ENCODE measurements around the gene MYG1.
A peak's percentile ranks its signal among the peaks of the same experiment; 100 is the strongest.
"Not testable (repeated sequence)": the region's sequence is repeated elsewhere in the genome, so short reads cannot be mapped to it uniquely, and the experiment has no call there.

Gene MYG1

DNA sequence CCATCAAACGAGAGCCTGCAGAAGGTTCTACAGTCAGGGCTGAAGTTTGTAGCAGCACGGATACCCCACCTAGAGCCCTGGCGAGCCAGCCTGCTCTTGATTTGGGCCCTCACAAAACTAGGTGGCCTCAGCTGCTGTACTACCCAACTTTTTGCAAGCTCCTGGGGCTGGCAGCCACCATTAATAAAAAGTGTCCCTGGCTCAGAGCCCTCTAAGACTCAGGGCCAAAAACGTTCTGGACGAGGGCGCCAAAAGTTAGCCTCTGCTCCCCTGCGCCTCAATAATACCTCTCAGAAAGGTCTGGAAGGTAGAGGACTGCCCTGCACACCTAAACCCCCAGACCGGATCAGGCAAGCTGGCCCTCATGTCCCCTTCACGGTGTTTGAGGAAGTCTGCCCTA lies 13.0 kb upstream of the MYG1 start:
- H3K9ac ChIP-seq (ENCODE audit: low read depth in 1 of 2, low read length in 2 of 2) = no peak overlapping the region
- peaks cover 2 to 10% of the 10 kb centered on the region in 2 donors for H3K36me3 ChIP-seq (ENCODE audit: control insufficient read depth in 2 of 2, insufficient read depth in 2 of 2, low read length in 2 of 2)
- no peaks in the 10 kb centered on the region for H3K27me3 ChIP-seq (ENCODE audit: control insufficient read depth in 2 of 2, insufficient read depth in 2 of 2, low read length in 2 of 2)
- H3K4me3 ChIP-seq (ENCODE audit: low read length in 2 of 2) = no peak overlapping the region
- H3K27ac ChIP-seq (ENCODE audit: low read depth in 2 of 2, low read length in 2 of 2) = no peak overlapping the region
- no peaks in the 10 kb centered on the region for H3K4me1 ChIP-seq (ENCODE audit: control insufficient read depth in 2 of 2, insufficient read depth in 2 of 2, low read length in 2 of 2)
- no peaks in the 10 kb centered on the region for H3K9me3 ChIP-seq (ENCODE audit: control insufficient read depth in 2 of 2, low read length in 2 of 2)

DNA sequence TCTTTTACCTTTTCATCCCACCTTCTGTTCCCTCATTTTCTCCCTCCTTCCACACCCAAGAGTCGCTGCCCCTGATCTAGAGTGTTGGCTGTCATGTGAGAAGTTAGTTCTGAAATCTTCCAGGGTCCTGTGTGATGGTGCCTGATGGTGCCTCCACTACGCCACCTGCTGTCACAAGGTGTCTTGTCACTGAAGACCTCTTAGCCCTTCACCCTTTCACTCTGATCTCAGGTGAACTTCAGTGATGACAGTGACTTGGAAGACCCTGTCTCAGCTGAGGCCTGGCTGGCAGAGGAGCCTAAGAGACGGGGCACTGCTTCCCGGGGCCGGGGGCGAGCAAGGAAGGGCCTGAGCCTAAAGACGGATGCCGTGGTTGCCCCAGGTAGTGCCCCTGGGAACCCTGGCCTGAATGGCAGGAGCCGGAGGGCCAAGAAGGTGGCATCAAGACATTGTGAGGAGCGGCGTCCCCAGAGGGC lies 11.7 kb upstream of the MYG1 start:
- Histone ChIP-seq H3K9ac (ENCODE audit: low read depth in 1 of 2, low read length in 2 of 2) (no peak overlapping the region), H3K4me1 (ENCODE audit: control insufficient read depth in 2 of 2, insufficient read depth in 2 of 2, low read length in 2 of 2) (no peaks in the 10 kb centered on the region), H3K27ac (ENCODE audit: low read depth in 2 of 2, low read length in 2 of 2) (no peak overlapping the region), H3K4me3 (ENCODE audit: low read length in 2 of 2) (no peak overlapping the region), H3K27me3 (ENCODE audit: control insufficient read depth in 2 of 2, insufficient read depth in 2 of 2, low read length in 2 of 2) (no peaks in the 10 kb centered on the region), H3K36me3 (ENCODE audit: control insufficient read depth in 2 of 2, insufficient read depth in 2 of 2, low read length in 2 of 2) (peaks cover 0 to 5% of the 10 kb centered on the region in 2 donors), H3K9me3 (ENCODE audit: control insufficient read depth in 2 of 2, low read length in 2 of 2) (no peaks in the 10 kb centered on the region)

DNA sequence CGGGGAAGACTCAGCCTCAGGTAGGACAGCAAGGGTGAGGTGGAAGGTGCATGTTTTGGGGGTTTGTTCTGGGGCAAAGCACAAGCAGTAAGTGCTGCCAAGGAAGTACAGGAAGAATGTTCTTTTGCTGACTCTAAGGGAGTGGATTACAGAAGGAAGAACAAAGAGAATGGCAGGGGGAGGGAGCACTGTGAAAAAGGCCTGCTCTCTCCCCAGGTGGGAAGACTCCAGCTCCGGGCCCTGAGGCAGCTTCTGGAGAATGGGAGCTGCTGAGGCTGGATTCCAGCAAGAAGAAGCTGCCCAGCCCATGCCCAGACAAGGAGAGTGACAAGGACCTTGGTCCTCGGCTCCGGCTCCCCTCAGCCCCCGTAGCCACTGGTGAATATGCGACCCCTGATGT lies 11.2 kb upstream of the MYG1 start:
- Histone ChIP-seq H3K27me3 (ENCODE audit: control insufficient read depth in 2 of 2, insufficient read depth in 2 of 2, low read length in 2 of 2) (no peaks in the 10 kb centered on the region), H3K27ac (ENCODE audit: low read depth in 2 of 2, low read length in 2 of 2) (no peak overlapping the region), H3K9ac (ENCODE audit: low read depth in 1 of 2, low read length in 2 of 2) (no peak overlapping the region), H3K9me3 (ENCODE audit: control insufficient read depth in 2 of 2, low read length in 2 of 2) (no peaks in the 10 kb centered on the region), H3K36me3 (ENCODE audit: control insufficient read depth in 2 of 2, insufficient read depth in 2 of 2, low read length in 2 of 2) (peaks cover 0 to 5% of the 10 kb centered on the region in 2 donors), H3K4me3 (ENCODE audit: low read length in 2 of 2) (no peak overlapping the region), H3K4me1 (ENCODE audit: control insufficient read depth in 2 of 2, insufficient read depth in 2 of 2, low read length in 2 of 2) (no peaks in the 10 kb centered on the region)

DNA sequence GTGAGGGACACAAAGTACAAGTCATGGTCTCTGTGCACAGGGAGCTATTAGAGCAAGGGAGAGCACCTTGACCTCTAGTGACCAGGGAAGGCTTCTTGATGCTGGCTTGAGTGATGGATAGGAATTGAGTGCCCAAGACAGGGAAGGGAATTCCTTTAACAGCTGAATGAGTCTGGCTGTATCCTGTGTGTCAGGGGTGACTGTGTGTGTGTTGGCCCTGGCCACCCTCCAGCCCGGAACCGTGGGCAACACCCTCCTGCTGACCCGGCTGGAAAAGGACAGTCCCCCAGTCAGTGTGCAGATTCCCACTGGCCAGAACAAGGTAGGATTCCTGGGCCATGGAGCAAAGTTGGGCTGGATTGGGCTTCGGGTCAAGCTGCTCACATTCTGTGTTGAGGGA lies 9.6 kb upstream of the MYG1 start:
- Histone ChIP-seq H3K4me1 (ENCODE audit: control insufficient read depth in 2 of 2, insufficient read depth in 2 of 2, low read length in 2 of 2) (peaks cover 0 to 3% of the 10 kb centered on the region in 2 donors), H3K9ac (ENCODE audit: low read depth in 1 of 2, low read length in 2 of 2) (no peak overlapping the region)

DNA sequence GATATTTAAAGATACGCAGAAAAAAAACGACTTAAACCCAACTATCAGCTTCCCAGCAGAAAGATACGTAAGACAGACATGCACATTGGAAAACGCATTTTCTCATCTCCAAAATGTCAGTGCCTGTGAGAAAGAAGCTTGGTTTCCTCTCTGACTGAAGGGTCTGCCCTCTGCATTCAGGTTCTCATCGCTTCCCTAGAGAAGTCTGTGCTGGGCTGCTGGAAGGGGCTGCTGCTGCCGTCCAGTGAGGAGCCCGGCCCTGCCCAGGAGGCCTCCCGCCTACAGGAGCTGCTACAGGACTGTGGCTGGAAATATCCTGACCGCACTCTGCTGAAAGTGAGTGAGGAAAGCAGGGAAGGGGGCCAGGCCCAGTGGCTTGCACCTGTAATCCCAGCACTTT lies 8.8 kb upstream of the MYG1 start:
- Histone ChIP-seq H3K4me1 (ENCODE audit: control insufficient read depth in 2 of 2, insufficient read depth in 2 of 2, low read length in 2 of 2) (peaks cover 6 to 7% of the 10 kb centered on the region in 2 donors), H3K27me3 (ENCODE audit: control insufficient read depth in 2 of 2, insufficient read depth in 2 of 2, low read length in 2 of 2) (no peaks in the 10 kb centered on the region), H3K4me3 (ENCODE audit: low read length in 2 of 2) (no peak overlapping the region), H3K9me3 (ENCODE audit: control insufficient read depth in 2 of 2, low read length in 2 of 2) (no peaks in the 10 kb centered on the region), H3K36me3 (ENCODE audit: control insufficient read depth in 2 of 2, insufficient read depth in 2 of 2, low read length in 2 of 2) (peaks cover 0 to 2% of the 10 kb centered on the region in 2 donors), H3K27ac (ENCODE audit: low read depth in 2 of 2, low read length in 2 of 2) (no peak overlapping the region), H3K9ac (ENCODE audit: low read depth in 1 of 2, low read length in 2 of 2) (no peak overlapping the region)

More for the DNA sequence above, 9.6 kb upstream of the MYG1 start:
- H3K27ac ChIP-seq (ENCODE audit: low read depth in 2 of 2, low read length in 2 of 2) = no peak overlapping the region
- no peak overlapping the region for H3K4me3 ChIP-seq (ENCODE audit: low read length in 2 of 2)
- peaks cover 0 to 5% of the 10 kb centered on the region in 2 donors for H3K36me3 ChIP-seq (ENCODE audit: control insufficient read depth in 2 of 2, insufficient read depth in 2 of 2, low read length in 2 of 2)
- H3K9me3 ChIP-seq (ENCODE audit: control insufficient read depth in 2 of 2, low read length in 2 of 2) = no peaks in the 10 kb centered on the region
- no peaks in the 10 kb centered on the region for H3K27me3 ChIP-seq (ENCODE audit: control insufficient read depth in 2 of 2, insufficient read depth in 2 of 2, low read length in 2 of 2)

DNA sequence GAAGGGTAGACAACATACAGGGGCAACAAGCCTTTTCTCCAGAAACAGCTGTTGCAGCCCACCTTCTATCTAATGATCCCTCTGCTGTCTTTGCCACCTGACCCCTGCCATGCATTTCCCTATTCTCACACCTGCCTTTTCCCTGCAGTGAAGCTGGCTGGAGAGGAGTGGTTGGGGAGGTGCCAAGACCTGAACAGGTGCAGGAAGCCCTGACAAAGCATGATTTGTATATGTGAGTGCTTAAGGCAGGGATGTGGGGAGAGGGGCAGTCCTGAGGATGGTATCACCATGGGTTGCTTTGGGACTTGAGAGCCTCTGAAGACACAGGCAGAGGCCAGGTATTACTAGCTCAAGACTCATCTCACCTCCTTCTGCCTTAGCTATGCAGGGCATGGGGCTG lies 7.1 kb upstream of the MYG1 start:
- H3K4me1 ChIP-seq (ENCODE audit: control insufficient read depth in 2 of 2, insufficient read depth in 2 of 2, low read length in 2 of 2) = peaks cover 14 to 19% of the 10 kb centered on the region in 2 donors
- H3K27me3 ChIP-seq (ENCODE audit: control insufficient read depth in 2 of 2, insufficient read depth in 2 of 2, low read length in 2 of 2) = no peaks in the 10 kb centered on the region
- no peaks in the 10 kb centered on the region for H3K9me3 ChIP-seq (ENCODE audit: control insufficient read depth in 2 of 2, low read length in 2 of 2)
- H3K27ac ChIP-seq (ENCODE audit: low read depth in 2 of 2, low read length in 2 of 2) = no peak overlapping the region
- no peak overlapping the region for H3K4me3 ChIP-seq (ENCODE audit: low read length in 2 of 2)
- no peaks in the 10 kb centered on the region for H3K36me3 ChIP-seq (ENCODE audit: control insufficient read depth in 2 of 2, insufficient read depth in 2 of 2, low read length in 2 of 2)
- no peak overlapping the region for H3K9ac ChIP-seq (ENCODE audit: low read depth in 1 of 2, low read length in 2 of 2)

DNA sequence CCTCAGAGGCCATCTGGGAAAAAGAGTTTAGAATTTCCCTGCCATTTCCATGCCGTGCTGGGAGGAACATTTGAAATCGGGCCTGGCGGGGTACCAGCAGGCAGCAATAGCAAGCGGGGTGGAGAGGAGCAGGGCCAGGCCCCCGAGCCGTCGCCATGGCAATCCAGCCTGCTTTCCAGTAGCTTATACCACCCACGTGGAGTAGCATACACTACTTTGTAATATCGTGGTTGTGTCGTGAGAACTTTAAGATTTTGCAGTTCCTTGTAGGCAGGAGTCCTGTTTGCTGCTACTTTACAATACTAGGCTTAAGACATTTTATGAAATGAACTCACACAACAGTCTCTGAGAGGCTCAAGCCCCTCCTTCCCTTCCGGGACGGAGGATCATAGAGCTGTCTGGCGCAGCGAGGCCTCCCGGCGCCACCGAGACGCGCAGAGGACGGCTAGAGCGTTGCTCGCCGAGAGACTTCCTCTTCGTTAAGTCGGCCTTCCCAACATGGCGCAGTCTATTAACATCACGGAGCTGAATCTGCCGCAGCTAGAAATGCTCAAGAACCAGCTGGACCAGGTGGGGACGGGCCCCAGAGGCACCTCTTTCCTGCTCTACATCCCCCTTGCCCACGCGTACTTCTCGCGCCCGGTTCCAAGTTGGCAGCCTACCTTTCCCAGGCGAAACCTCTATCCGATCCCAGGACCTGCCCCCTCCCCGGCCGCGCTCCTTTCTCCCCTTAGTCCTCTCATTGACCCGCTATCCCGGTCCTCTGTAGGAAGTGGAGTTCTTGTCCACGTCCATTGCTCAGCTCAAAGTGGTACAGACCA lies 4.2 kb upstream of the MYG1 start, which contains the start of gene PFDN5:
Gene PFDN5, plus strand, starts transcription at position 473 of the 821 bp plus-strand sequence. Its CDS starts 26 bp downstream, at position 499.
- Histone ChIP-seq H3K9me3 (ENCODE audit: control insufficient read depth in 2 of 2, low read length in 2 of 2) (no peaks in the 10 kb centered on the region), H3K27ac (ENCODE audit: low read depth in 2 of 2, low read length in 2 of 2) (peak within 1 kb of the TSS; percentile 77 to 82), H3K4me3 (ENCODE audit: low read length in 2 of 2) (peak within 1 kb of the TSS; percentile 98 to 100), H3K4me1 (ENCODE audit: control insufficient read depth in 2 of 2, insufficient read depth in 2 of 2, low read length in 2 of 2) (peaks cover 16 to 31% of the 10 kb centered on the region in 2 donors), H3K27me3 (ENCODE audit: control insufficient read depth in 2 of 2, insufficient read depth in 2 of 2, low read length in 2 of 2) (no peaks in the 10 kb centered on the region), H3K36me3 (ENCODE audit: control insufficient read depth in 2 of 2, insufficient read depth in 2 of 2, low read length in 2 of 2) (peaks cover 5 to 10% of the 10 kb centered on the region in 2 donors), H3K9ac (ENCODE audit: low read depth in 1 of 2, low read length in 2 of 2) (peak within 1 kb of the TSS; percentile 99)

DNA sequence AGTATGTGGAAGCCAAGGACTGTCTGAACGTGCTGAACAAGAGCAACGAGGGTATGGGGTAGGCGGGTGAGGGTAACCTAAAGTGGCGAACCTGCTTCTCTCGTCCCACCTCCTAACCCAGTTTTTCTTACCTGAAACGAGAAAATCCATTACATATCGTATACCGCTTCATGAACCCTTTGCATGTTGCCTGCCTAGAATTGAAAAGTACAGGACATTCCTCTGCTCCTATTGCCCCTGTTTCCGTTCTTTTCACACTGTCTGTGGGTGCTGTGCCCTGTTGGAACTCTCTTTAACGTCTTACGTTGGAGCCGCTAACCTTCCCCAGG lies 3.6 kb upstream of the MYG1 start:
- Histone ChIP-seq H3K27ac (ENCODE audit: low read depth in 2 of 2, low read length in 2 of 2) (peak overlapping the region; percentile 77 to 82), H3K4me1 (ENCODE audit: control insufficient read depth in 2 of 2, insufficient read depth in 2 of 2, low read length in 2 of 2) (peaks cover 20 to 35% of the 10 kb centered on the region in 2 donors), H3K36me3 (ENCODE audit: control insufficient read depth in 2 of 2, insufficient read depth in 2 of 2, low read length in 2 of 2) (peaks cover 5 to 10% of the 10 kb centered on the region in 2 donors)

DNA sequence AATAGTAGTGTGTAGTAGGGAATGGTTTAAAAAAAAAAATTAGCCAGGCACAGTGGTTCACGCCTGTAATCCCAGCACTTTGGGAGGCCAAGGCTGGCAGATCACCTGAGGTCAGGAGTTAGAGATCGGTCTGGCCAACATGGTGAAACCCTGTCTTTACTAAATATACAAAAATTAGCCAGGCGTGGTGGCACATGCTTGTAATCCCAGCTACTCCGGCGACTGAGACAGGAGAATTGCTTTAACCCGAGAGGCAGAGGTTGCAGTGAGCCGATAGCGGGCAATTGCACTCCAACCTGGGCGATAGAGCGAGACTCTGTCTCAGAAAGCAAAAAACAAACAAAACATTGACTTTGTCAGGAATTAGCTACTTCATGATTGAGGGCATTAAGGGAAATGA lies 2.4 kb upstream of the MYG1 start:
- not testable (repeated sequence) for H3K4me3 ChIP-seq (ENCODE audit: low read length in 2 of 2); H3K27ac ChIP-seq (ENCODE audit: low read depth in 2 of 2, low read length in 2 of 2); H3K9me3 ChIP-seq (ENCODE audit: control insufficient read depth in 2 of 2, low read length in 2 of 2); H3K9ac ChIP-seq (ENCODE audit: low read depth in 1 of 2, low read length in 2 of 2); H3K27me3 ChIP-seq (ENCODE audit: control insufficient read depth in 2 of 2, insufficient read depth in 2 of 2, low read length in 2 of 2)
- Histone ChIP-seq H3K4me1 (ENCODE audit: control insufficient read depth in 2 of 2, insufficient read depth in 2 of 2, low read length in 2 of 2) (peaks cover 20 to 35% of the 10 kb centered on the region in 2 donors), H3K36me3 (ENCODE audit: control insufficient read depth in 2 of 2, insufficient read depth in 2 of 2, low read length in 2 of 2) (peaks cover 5 to 10% of the 10 kb centered on the region in 2 donors)

More for the DNA sequence above, 3.6 kb upstream of the MYG1 start:
- H3K9ac ChIP-seq (ENCODE audit: low read depth in 1 of 2, low read length in 2 of 2) = peak overlapping the region; percentile 99
- no peaks in the 10 kb centered on the region for H3K27me3 ChIP-seq (ENCODE audit: control insufficient read depth in 2 of 2, insufficient read depth in 2 of 2, low read length in 2 of 2)
- no peaks in the 10 kb centered on the region for H3K9me3 ChIP-seq (ENCODE audit: control insufficient read depth in 2 of 2, low read length in 2 of 2)
- H3K4me3 ChIP-seq (ENCODE audit: low read length in 2 of 2) = peak overlapping the region; percentile 98 to 100

DNA sequence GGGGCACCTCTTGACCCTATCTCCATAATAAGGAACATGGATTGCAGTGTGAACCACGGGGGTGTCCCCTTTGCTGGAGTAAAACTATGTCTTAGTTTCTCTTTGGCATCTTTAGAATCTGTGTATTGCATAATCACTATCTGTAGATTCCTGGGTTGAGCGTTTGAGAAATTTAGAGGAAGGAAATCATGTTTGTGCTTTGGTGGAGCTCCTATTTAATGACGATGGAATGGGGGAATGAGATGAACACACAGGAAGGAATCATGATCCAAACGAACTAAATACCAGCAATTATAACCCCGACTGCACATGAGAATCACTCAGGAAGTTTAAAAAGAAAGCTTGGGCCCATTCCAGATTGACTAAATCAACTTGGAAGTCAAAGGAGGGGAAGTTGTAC lies 1.3 kb upstream of the MYG1 start:
- no peaks in the 10 kb centered on the region for H3K9me3 ChIP-seq (ENCODE audit: control insufficient read depth in 2 of 2, low read length in 2 of 2)
- H3K27ac ChIP-seq (ENCODE audit: low read depth in 2 of 2, low read length in 2 of 2) = peak overlapping the region; percentile 34 to 38
- peaks cover 20 to 35% of the 10 kb centered on the region in 2 donors for H3K4me1 ChIP-seq (ENCODE audit: control insufficient read depth in 2 of 2, insufficient read depth in 2 of 2, low read length in 2 of 2)
- peaks cover 14 to 20% of the 10 kb centered on the region in 2 donors for H3K36me3 ChIP-seq (ENCODE audit: control insufficient read depth in 2 of 2, insufficient read depth in 2 of 2, low read length in 2 of 2)
- H3K9ac ChIP-seq (ENCODE audit: low read depth in 1 of 2, low read length in 2 of 2) = peak overlapping the region in 1 of 2 donors; percentile 14
- H3K4me3 ChIP-seq (ENCODE audit: low read length in 2 of 2) = no peak overlapping the region
- no peaks in the 10 kb centered on the region for H3K27me3 ChIP-seq (ENCODE audit: control insufficient read depth in 2 of 2, insufficient read depth in 2 of 2, low read length in 2 of 2)

Data from mucosa of rectum (tissue), 2 donors.